ENCODE results near the gene OBI1.
A peak's percentile ranks its signal among the peaks of the same experiment; 100 is the strongest.

Gene OBI1

GRCh38 chr13:78604782-78605611, 54.0 kb downstream of the OBI1 start:
- H3K4me3 ChIP-seq (ENCODE audit: low read depth in 1 of 2, low read length in 2 of 2), result no peak overlapping the region
- peaks cover 87 to 94% of the 10 kb centered on the region in 2 donors for H3K27me3 ChIP-seq (ENCODE audit: control insufficient read depth in 1 of 2, insufficient read depth in 2 of 2, low read length in 2 of 2)
- H3K9ac ChIP-seq (ENCODE audit: low read depth in 1 of 2, low read length in 2 of 2), result no peak overlapping the region
- peaks cover 30 to 52% of the 10 kb centered on the region in 2 donors for H3K4me1 ChIP-seq (ENCODE audit: control insufficient read depth in 1 of 2, insufficient read depth in 2 of 2, low read length in 2 of 2)
- H3K36me3 ChIP-seq (ENCODE audit: control insufficient read depth in 1 of 2, insufficient read depth in 2 of 2, low read length in 2 of 2), result no peaks in the 10 kb centered on the region
- no peak overlapping the region for H3K27ac ChIP-seq (ENCODE audit: low read depth, low read length)
- no peaks in the 10 kb centered on the region for H3K9me3 ChIP-seq (ENCODE audit: control insufficient read depth in 1 of 2, low read length in 2 of 2)

- H3K9ac ChIP-seq (ENCODE audit: low read depth in 1 of 2, low read length in 2 of 2), result no peak within 1 kb of the TSS
- no peaks in the 10 kb centered on the region for H3K36me3 ChIP-seq (ENCODE audit: control insufficient read depth in 1 of 2, insufficient read depth in 2 of 2, low read length in 2 of 2)
- peaks cover 89 to 94% of the 10 kb centered on the region in 2 donors for H3K27me3 ChIP-seq (ENCODE audit: control insufficient read depth in 1 of 2, insufficient read depth in 2 of 2, low read length in 2 of 2)
- no peak within 1 kb of the TSS for H3K27ac ChIP-seq (ENCODE audit: low read depth, low read length)
- H3K9me3 ChIP-seq (ENCODE audit: control insufficient read depth in 1 of 2, low read length in 2 of 2), result no peaks in the 10 kb centered on the region
- H3K4me3 ChIP-seq (ENCODE audit: low read depth in 1 of 2, low read length in 2 of 2), result peak within 1 kb of the TSS; percentile 49 to 59
- peaks cover 22 to 40% of the 10 kb centered on the region in 2 donors for H3K4me1 ChIP-seq (ENCODE audit: control insufficient read depth in 1 of 2, insufficient read depth in 2 of 2, low read length in 2 of 2)
Measured at GRCh38 chr13:78603240-78603957, 55.6 kb downstream of the OBI1 start, which contains the start of gene POU4F1. POU4F1 (minus strand) TSS chr13:78603552; CDS start chr13:78603326, 226 bp downstream.

- Histone ChIP-seq H3K27me3 (ENCODE audit: control insufficient read depth in 1 of 2, insufficient read depth in 2 of 2, low read length in 2 of 2) (peaks cover 87 to 92% of the 10 kb centered on the region in 2 donors), H3K36me3 (ENCODE audit: control insufficient read depth in 1 of 2, insufficient read depth in 2 of 2, low read length in 2 of 2) (no peaks in the 10 kb centered on the region), H3K27ac (ENCODE audit: low read depth, low read length) (no peak overlapping the region), H3K9me3 (ENCODE audit: control insufficient read depth in 1 of 2, low read length in 2 of 2) (no peaks in the 10 kb centered on the region), H3K4me1 (ENCODE audit: control insufficient read depth in 1 of 2, insufficient read depth in 2 of 2, low read length in 2 of 2) (peaks cover 20 to 33% of the 10 kb centered on the region in 2 donors), H3K4me3 (ENCODE audit: low read depth in 1 of 2, low read length in 2 of 2) (peak overlapping the region; percentile 49 to 59), H3K9ac (ENCODE audit: low read depth in 1 of 2, low read length in 2 of 2) (no peak overlapping the region)
Measured at GRCh38 chr13:78602561-78603239, 56.3 kb downstream of the OBI1 start.

GRCh38 chr13:78601874-78602560, 56.9 kb downstream of the OBI1 start:
- peaks cover 87 to 92% of the 10 kb centered on the region in 2 donors for H3K27me3 ChIP-seq (ENCODE audit: control insufficient read depth in 1 of 2, insufficient read depth in 2 of 2, low read length in 2 of 2)
- peaks cover 20 to 26% of the 10 kb centered on the region in 2 donors for H3K4me1 ChIP-seq (ENCODE audit: control insufficient read depth in 1 of 2, insufficient read depth in 2 of 2, low read length in 2 of 2)
- no peak overlapping the region for H3K27ac ChIP-seq (ENCODE audit: low read depth, low read length)
- H3K9ac ChIP-seq (ENCODE audit: low read depth in 1 of 2, low read length in 2 of 2), result no peak overlapping the region
- no peaks in the 10 kb centered on the region for H3K36me3 ChIP-seq (ENCODE audit: control insufficient read depth in 1 of 2, insufficient read depth in 2 of 2, low read length in 2 of 2)
- H3K9me3 ChIP-seq (ENCODE audit: control insufficient read depth in 1 of 2, low read length in 2 of 2), result no peaks in the 10 kb centered on the region
- H3K4me3 ChIP-seq (ENCODE audit: low read depth in 1 of 2, low read length in 2 of 2), result peak overlapping the region; percentile 59 to 60

- Histone ChIP-seq H3K9ac (ENCODE audit: low read depth in 1 of 2, low read length in 2 of 2) (no peak overlapping the region), H3K27me3 (ENCODE audit: control insufficient read depth in 1 of 2, insufficient read depth in 2 of 2, low read length in 2 of 2) (peaks cover 84 to 92% of the 10 kb centered on the region in 2 donors), H3K9me3 (ENCODE audit: control insufficient read depth in 1 of 2, low read length in 2 of 2) (no peaks in the 10 kb centered on the region), H3K27ac (ENCODE audit: low read depth, low read length) (no peak overlapping the region), H3K4me1 (ENCODE audit: control insufficient read depth in 1 of 2, insufficient read depth in 2 of 2, low read length in 2 of 2) (peaks cover 20 to 22% of the 10 kb centered on the region in 2 donors), H3K4me3 (ENCODE audit: low read depth in 1 of 2, low read length in 2 of 2) (peak overlapping the region; percentile 58 to 60), H3K36me3 (ENCODE audit: control insufficient read depth in 1 of 2, insufficient read depth in 2 of 2, low read length in 2 of 2) (no peaks in the 10 kb centered on the region)
Measured at GRCh38 chr13:78601124-78601873, 57.7 kb downstream of the OBI1 start.

GRCh38 chr13:78600280-78600883, 58.6 kb downstream of the OBI1 start:
- peaks cover 20 to 22% of the 10 kb centered on the region in 2 donors for H3K4me1 ChIP-seq (ENCODE audit: control insufficient read depth in 1 of 2, insufficient read depth in 2 of 2, low read length in 2 of 2)
- no peaks in the 10 kb centered on the region for H3K36me3 ChIP-seq (ENCODE audit: control insufficient read depth in 1 of 2, insufficient read depth in 2 of 2, low read length in 2 of 2)
- no peaks in the 10 kb centered on the region for H3K9me3 ChIP-seq (ENCODE audit: control insufficient read depth in 1 of 2, low read length in 2 of 2)
- H3K4me3 ChIP-seq (ENCODE audit: low read depth in 1 of 2, low read length in 2 of 2), result no peak overlapping the region
- H3K27ac ChIP-seq (ENCODE audit: low read depth, low read length), result no peak overlapping the region
- peaks cover 84 to 92% of the 10 kb centered on the region in 2 donors for H3K27me3 ChIP-seq (ENCODE audit: control insufficient read depth in 1 of 2, insufficient read depth in 2 of 2, low read length in 2 of 2)
- no peak overlapping the region for H3K9ac ChIP-seq (ENCODE audit: low read depth in 1 of 2, low read length in 2 of 2)

GRCh38 chr13:78599645-78600279, 59.2 kb downstream of the OBI1 start:
- H3K9me3 ChIP-seq (ENCODE audit: control insufficient read depth in 1 of 2, low read length in 2 of 2), result no peaks in the 10 kb centered on the region
- H3K27me3 ChIP-seq (ENCODE audit: control insufficient read depth in 1 of 2, insufficient read depth in 2 of 2, low read length in 2 of 2), result peaks cover 84 to 92% of the 10 kb centered on the region in 2 donors
- H3K9ac ChIP-seq (ENCODE audit: low read depth in 1 of 2, low read length in 2 of 2), result no peak overlapping the region
- no peaks in the 10 kb centered on the region for H3K36me3 ChIP-seq (ENCODE audit: control insufficient read depth in 1 of 2, insufficient read depth in 2 of 2, low read length in 2 of 2)
- no peak overlapping the region for H3K27ac ChIP-seq (ENCODE audit: low read depth, low read length)
- H3K4me3 ChIP-seq (ENCODE audit: low read depth in 1 of 2, low read length in 2 of 2), result no peak overlapping the region
- peaks cover 14 to 22% of the 10 kb centered on the region in 2 donors for H3K4me1 ChIP-seq (ENCODE audit: control insufficient read depth in 1 of 2, insufficient read depth in 2 of 2, low read length in 2 of 2)

- peaks cover 13 to 22% of the 10 kb centered on the region in 2 donors for H3K4me1 ChIP-seq (ENCODE audit: control insufficient read depth in 1 of 2, insufficient read depth in 2 of 2, low read length in 2 of 2)
- H3K27ac ChIP-seq (ENCODE audit: low read depth, low read length), result no peak overlapping the region
- H3K4me3 ChIP-seq (ENCODE audit: low read depth in 1 of 2, low read length in 2 of 2), result no peak overlapping the region
- H3K27me3 ChIP-seq (ENCODE audit: control insufficient read depth in 1 of 2, insufficient read depth in 2 of 2, low read length in 2 of 2), result peaks cover 86 to 94% of the 10 kb centered on the region in 2 donors
- H3K9ac ChIP-seq (ENCODE audit: low read depth in 1 of 2, low read length in 2 of 2), result no peak overlapping the region
- no peaks in the 10 kb centered on the region for H3K9me3 ChIP-seq (ENCODE audit: control insufficient read depth in 1 of 2, low read length in 2 of 2)
- H3K36me3 ChIP-seq (ENCODE audit: control insufficient read depth in 1 of 2, insufficient read depth in 2 of 2, low read length in 2 of 2), result no peaks in the 10 kb centered on the region
Measured at GRCh38 chr13:78598966-78599644, 59.9 kb downstream of the OBI1 start.

Measured in duodenal mucosa (tissue), 2 donors.